H9 (cell line): ENCODE data around the gene TSPAN8. TPM values are rescaled to one million over a fixed set of nuclear protein-coding genes. Genes with fewer than 3 reads are reported as not detected.

ENCODE experiments used
- DNase-seq: peaks from one replicate; pipeline ENCODE4 v3.0.0-alpha.2; 2017
- H2AFZ ChIP-seq: one replicate; pipeline ENCODE4 v1.6.1; 2013; ENCODE audit warnings: mild to moderate bottlenecking, low read length, control low read depth, moderate library complexity
- H2AK5ac ChIP-seq: 2 replicates; pipeline ENCODE4 v1.6.1; 2013; ENCODE audit warnings: low read length, control low read depth, mixed read lengths; ENCODE audit not compliant: insufficient read length
- H2BK120ac ChIP-seq: one replicate; pipeline ENCODE4 v1.6.1; 2013; ENCODE audit warnings: low read depth, mild to moderate bottlenecking, low read length, control low read depth, inconsistent platforms; ENCODE audit not compliant: poor library complexity, severe bottlenecking
- H2BK12ac ChIP-seq: 2 replicates; pipeline ENCODE4 v1.6.1; 2013; ENCODE audit warnings: low read length, control low read depth, mixed read lengths, low read depth; ENCODE audit not compliant: insufficient read length
- H2BK15ac ChIP-seq: 2 replicates; pipeline ENCODE4 v1.6.1; 2013; ENCODE audit warnings: low read depth, low read length, control low read depth
- H2BK20ac ChIP-seq: one replicate; pipeline ENCODE4 v1.6.1; 2013; ENCODE audit warnings: low read depth, mild to moderate bottlenecking, low read length, control low read depth, inconsistent platforms; ENCODE audit not compliant: poor library complexity, severe bottlenecking
- H2BK5ac ChIP-seq: 2 replicates; pipeline ENCODE4 v1.6.1; 2013; ENCODE audit warnings: low read length, control low read depth, mixed read lengths; ENCODE audit not compliant: insufficient read length
- H3K14ac ChIP-seq: 2 replicates; pipeline ENCODE4 v1.6.1; 2013; ENCODE audit warnings: low read length, control low read depth; ENCODE audit not compliant: insufficient read depth
- H3K18ac ChIP-seq: 2 replicates; pipeline ENCODE4 v1.6.1; 2013; ENCODE audit warnings: low read depth, mild to moderate bottlenecking, mixed read lengths, low read length, control low read depth; ENCODE audit not compliant: insufficient read length
- H3K23ac ChIP-seq: 2 replicates; pipeline ENCODE4 v1.6.1; 2013; ENCODE audit warnings: low read length, control low read depth, mixed read lengths, low read depth; ENCODE audit not compliant: insufficient read length
- H3K23me2 ChIP-seq: 2 replicates; pipeline ENCODE4 v1.6.1; 2013; ENCODE audit warnings: low read depth, mild to moderate bottlenecking, mixed read lengths, low read length, control low read depth; ENCODE audit not compliant: insufficient read length, poor library complexity, severe bottlenecking
- H3K27ac ChIP-seq: 2 replicates; pipeline ENCODE4 v1.5.1; 2013; ENCODE audit warnings: low read length, control low read depth, mixed read lengths, low read depth; ENCODE audit not compliant: insufficient read length
- H3K27me3 ChIP-seq: 2 replicates; pipeline ENCODE4 v1.6.1; 2013; ENCODE audit warnings: low read length, control low read depth, inconsistent platforms; ENCODE audit not compliant: insufficient read depth
- H3K4ac ChIP-seq: 2 replicates; pipeline ENCODE4 v1.6.1; 2013; ENCODE audit warnings: low read depth, mild to moderate bottlenecking, control low read depth, inconsistent platforms, low read length, moderate library complexity
- H3K4me1 ChIP-seq: 2 replicates; pipeline ENCODE4 v1.6.1; 2013; ENCODE audit warnings: low read length, control low read depth, inconsistent platforms; ENCODE audit not compliant: insufficient read depth
- H3K4me2 ChIP-seq: 2 replicates; pipeline ENCODE4 v1.6.1; 2013; ENCODE audit warnings: low read length, control low read depth, mixed read lengths; ENCODE audit not compliant: insufficient read length, insufficient read depth
- H3K56ac ChIP-seq: 2 replicates; pipeline ENCODE4 v1.6.1; 2013; ENCODE audit warnings: low read depth, mild to moderate bottlenecking, mixed read lengths, low read length, control low read depth; ENCODE audit not compliant: insufficient read length
- H3K79me1 ChIP-seq: 2 replicates; pipeline ENCODE4 v1.6.1; 2013; ENCODE audit warnings: low read depth, mild to moderate bottlenecking, moderate library complexity, low read length, control low read depth, inconsistent platforms; ENCODE audit not compliant: insufficient read depth, poor library complexity, severe bottlenecking
- H3K79me2 ChIP-seq: 2 replicates; pipeline ENCODE4 v1.6.1; 2013; ENCODE audit warnings: low read length, control low read depth, inconsistent platforms; ENCODE audit not compliant: insufficient read depth
- H3K9ac ChIP-seq: 2 replicates; pipeline ENCODE4 v1.6.1; 2013; ENCODE audit warnings: low read length, control low read depth, mixed read lengths; ENCODE audit not compliant: insufficient read length; ENCODE audit errors: extremely low read depth
- H3K9me3 ChIP-seq: one replicate; pipeline ENCODE4 v1.6.1; 2013; ENCODE audit warnings: low read depth, low read length, inconsistent platforms; ENCODE audit not compliant: control insufficient read depth
- H3T11ph ChIP-seq: one replicate; pipeline ENCODE4 v1.6.1; 2013; ENCODE audit warnings: mild to moderate bottlenecking, low read length, control low read depth, inconsistent platforms
- H4K20me1 ChIP-seq: one replicate; pipeline ENCODE4 v1.6.1; 2013; ENCODE audit not compliant: control insufficient read depth, insufficient read length, insufficient read depth
- H4K5ac ChIP-seq: 2 replicates; pipeline ENCODE4 v1.6.1; 2013; ENCODE audit warnings: low read depth, mild to moderate bottlenecking, mixed read lengths, low read length, control low read depth; ENCODE audit not compliant: insufficient read length
- H4K8ac ChIP-seq: replicated peaks from 2 replicates; pipeline ENCODE4 v1.6.1; 2013; ENCODE audit warnings: low read length, control low read depth, mixed read lengths, low read depth; ENCODE audit not compliant: insufficient read length
- H4K91ac ChIP-seq: 2 replicates; pipeline ENCODE4 v1.6.1; 2013; ENCODE audit warnings: low read depth, mild to moderate bottlenecking, moderate library complexity, mixed read lengths, low read length, control low read depth; ENCODE audit not compliant: insufficient read length
- H3K27ac Mint-ChIP-seq, 3 experiments: 2 replicates in 2 of 3; 3 replicates in 1 of 3; pipeline ENCODE4 v1.8.0; 2020 to 2021; ENCODE audit warnings: mixed read lengths in 3 of 3, mild to moderate bottlenecking in 1 of 3, moderate library complexity in 1 of 3
- H3K27me3 Mint-ChIP-seq: 2 replicates; pipeline ENCODE4 v1.8.0; 2021; ENCODE audit warnings: low read depth, mild to moderate bottlenecking, moderate library complexity, mixed read lengths
- H3K36me3 Mint-ChIP-seq, 3 experiments: 2 replicates in 2 of 3; 3 replicates in 1 of 3; pipeline ENCODE4 v1.8.0; 2020 to 2021; ENCODE audit warnings: low read depth in 3 of 3, mixed read lengths in 3 of 3; ENCODE audit not compliant: insufficient read depth in 1 of 3
- H3K4me1 Mint-ChIP-seq, 2 experiments: 2 replicates each; pipeline ENCODE4 v1.8.0; 2020; ENCODE audit warnings: mixed read lengths in 2 of 2
- H3K4me3 Mint-ChIP-seq, 2 experiments: 2 replicates in 1 of 2; 3 replicates in 1 of 2; pipeline ENCODE4 v1.8.0; 2020 to 2021; ENCODE audit warnings: mild to moderate bottlenecking in 2 of 2, mixed read lengths in 2 of 2, moderate library complexity in 1 of 2
- H3K9me3 Mint-ChIP-seq, 2 experiments: 2 replicates in 1 of 2; 3 replicates in 1 of 2; pipeline ENCODE4 v1.8.0; 2020; ENCODE audit warnings: mild to moderate bottlenecking in 2 of 2, mixed read lengths in 2 of 2, moderate library complexity in 1 of 2
- CTCF ChIP-seq: fragments of 200-600 bp; sonication (generic); conservative IDR thresholded peaks from 3 replicates; pipeline ENCODE4 v1.8.0; 2021; ENCODE audit warnings: antibody characterized with exemption, mild to moderate bottlenecking
- WGBS: extraction: QIAGEN DNeasy Blood & Tissue Kit; methylation state at CpG from one replicate; pipeline ENCODE4 v1.1.7; 2013; ENCODE audit warnings: missing lambda C conversion rate, low lambda C conversion rate, mixed read lengths; ENCODE audit not compliant: insufficient read length; ENCODE audit errors: extremely low coverage; 5-methylcytosine and 5-hydroxymethylcytosine counted together
- total RNA-seq: library from RNA; stranded (reverse); gene quantifications from 2 replicates; pipeline ENCODE4 v1.2.1, GENCODE V29; 2021

The TSPAN8 gene
- total RNA-seq, 1 experiment from 2014 or later, result not detected

GRCh38 chr12:71190822-71191221, 33.0 kb upstream of the TSPAN8 start:
- H3K9me3 ChIP-seq, result no peaks in the 10 kb centered on the region
- H4K91ac ChIP-seq, result no peak overlapping the region
- no peaks in the 10 kb centered on the region for H3K23me2 ChIP-seq
- H3K27me3 ChIP-seq, result no peaks in the 10 kb centered on the region
- no peak overlapping the region for H3K23ac ChIP-seq
- Mint-ChIP-seq H3K27me3 (no peaks in the 10 kb centered on the region), H3K4me3 (no peak overlapping the region), H3K36me3 (peaks cover 0 to 20% (median 0%) of the 10 kb centered on the region in 3 experiments; a peak in 3 of 7 replicates), H3K27ac (no peak overlapping the region), H3K4me1 (peaks cover 51 to 57% of the 10 kb centered on the region in 2 experiments), H3K9me3 (no peaks in the 10 kb centered on the region; a peak in 2 of 5 replicates)
- TF ChIP-seq CTCF, result no peak
- no peak overlapping the region for H2BK12ac ChIP-seq
- DNase-seq, result no peak
- H2AK5ac ChIP-seq, result no peak overlapping the region
- H3K4ac ChIP-seq, result no peak overlapping the region
- H2BK120ac ChIP-seq, result no peak overlapping the region
- no peak overlapping the region for H3K4me2 ChIP-seq
- H3K27ac ChIP-seq, result no peak overlapping the region
- H3K4me1 ChIP-seq, result peaks cover 3% of the 10 kb centered on the region; the same call in 1 of the 2 replicates
- no peaks in the 10 kb centered on the region for H3K79me2 ChIP-seq
- no peak overlapping the region for H4K8ac ChIP-seq
- H2AFZ ChIP-seq, result no peak overlapping the region
- H2BK5ac ChIP-seq, result no peak overlapping the region
- no peak overlapping the region for H3K9ac ChIP-seq
- no peak overlapping the region for H4K5ac ChIP-seq
- no peaks in the 10 kb centered on the region for H3K79me1 ChIP-seq
- H3K14ac ChIP-seq, result no peak overlapping the region
- no peak overlapping the region for H2BK20ac ChIP-seq
- no peak overlapping the region for H2BK15ac ChIP-seq
- H4K20me1 ChIP-seq, result no peaks in the 10 kb centered on the region
- no peak overlapping the region for H3K18ac ChIP-seq
- H3K56ac ChIP-seq, result no peak overlapping the region
- WGBS, result no CpG with 5 or more reads among the region's 4 CpGs
- H3T11ph ChIP-seq, result no peak overlapping the region
